ENCODE measurements around the gene IRGQ.

IRGQ gene

GRCh38 chr19:43562698-43563241, 33.2 kb downstream of the IRGQ start:
- peak; percentile 94 for DNase-seq (ENCODE audit: low read depth)
- no peak for TF ChIP-seq POLR2A (IDR thresholded peaks at IDR 0.05; ENCODE audit: extremely low read depth, insufficient read length)
- peak; percentile 79 for TF ChIP-seq MAX (IDR thresholded peaks at IDR 0.05; ENCODE audit: low read depth, low read length)
- TF ChIP-seq MYC (IDR thresholded peaks at IDR 0.05; ENCODE audit: low read depth, low read length) = peak; percentile 75; the same call in 1 of the 2 replicates
- TF ChIP-seq CTCF (IDR thresholded peaks at IDR 0.05; ENCODE audit: low read depth, low read length) = no peak
- no peak overlapping the region for H3K4me3 ChIP-seq (ENCODE audit: low read depth, low read length)

GRCh38 chr19:43562226-43562697, 33.7 kb downstream of the IRGQ start:
- no peak for TF ChIP-seq POLR2A (IDR thresholded peaks at IDR 0.05; ENCODE audit: extremely low read depth, insufficient read length)
- no peak for DNase-seq (ENCODE audit: low read depth)
- no peak overlapping the region for H3K4me3 ChIP-seq (ENCODE audit: low read depth, low read length)

- no peak overlapping the region for H3K4me3 ChIP-seq (ENCODE audit: low read depth, low read length)
- TF ChIP-seq MYC (IDR thresholded peaks at IDR 0.05; ENCODE audit: low read depth, low read length) (no peak), POLR2A (IDR thresholded peaks at IDR 0.05; ENCODE audit: extremely low read depth, insufficient read length) (no peak)
- no peak for DNase-seq (ENCODE audit: low read depth)
Measured at GRCh38 chr19:43561139-43561970, 34.6 kb downstream of the IRGQ start.

GRCh38 chr19:43560687-43561086, 35.2 kb downstream of the IRGQ start:
- H3K4me3 ChIP-seq (ENCODE audit: low read depth, low read length) = no peak overlapping the region
- TF ChIP-seq CTCF (IDR thresholded peaks at IDR 0.05; ENCODE audit: low read depth, low read length) (peak; percentile 24), POLR2A (IDR thresholded peaks at IDR 0.05; ENCODE audit: extremely low read depth, insufficient read length) (no peak)
- peak; percentile 67 for DNase-seq (ENCODE audit: low read depth)

GRCh38 chr19:43555185-43555770, 40.7 kb downstream of the IRGQ start:
- TF ChIP-seq CTCF (IDR thresholded peaks at IDR 0.05; ENCODE audit: low read depth, low read length) (peak; percentile 73), MYC (IDR thresholded peaks at IDR 0.05; ENCODE audit: low read depth, low read length) (0 out of 2 replicates have a peak, but pooled peaks have one; percentile 26), MAX (IDR thresholded peaks at IDR 0.05; ENCODE audit: low read depth, low read length) (no peak; the same call in 1 of the 2 replicates), POLR2A (IDR thresholded peaks at IDR 0.05; ENCODE audit: extremely low read depth, insufficient read length) (no peak)
- H3K4me3 ChIP-seq (ENCODE audit: low read depth, low read length) = no peak overlapping the region
- DNase-seq (ENCODE audit: low read depth) = peak; percentile 77

- DNase-seq (ENCODE audit: low read depth) = no peak
- no peak overlapping the region for H3K4me3 ChIP-seq (ENCODE audit: low read depth, low read length)
- TF ChIP-seq POLR2A (IDR thresholded peaks at IDR 0.05; ENCODE audit: extremely low read depth, insufficient read length) (no peak), MAX (IDR thresholded peaks at IDR 0.05; ENCODE audit: low read depth, low read length) (no peak), CTCF (IDR thresholded peaks at IDR 0.05; ENCODE audit: low read depth, low read length) (no peak), MYC (IDR thresholded peaks at IDR 0.05; ENCODE audit: low read depth, low read length) (no peak)
Measured at GRCh38 chr19:43554317-43554895, 41.5 kb downstream of the IRGQ start.
